ENCODE results near the gene PTPN3. TPM values are rescaled to one million over a fixed set of nuclear protein-coding genes. Genes with fewer than 3 reads are reported as not detected.

The PTPN3 gene
- total RNA-seq, 6 donors from 2014 or later: 10.2 to 26.2 (median 15.2) TPM

DNA sequence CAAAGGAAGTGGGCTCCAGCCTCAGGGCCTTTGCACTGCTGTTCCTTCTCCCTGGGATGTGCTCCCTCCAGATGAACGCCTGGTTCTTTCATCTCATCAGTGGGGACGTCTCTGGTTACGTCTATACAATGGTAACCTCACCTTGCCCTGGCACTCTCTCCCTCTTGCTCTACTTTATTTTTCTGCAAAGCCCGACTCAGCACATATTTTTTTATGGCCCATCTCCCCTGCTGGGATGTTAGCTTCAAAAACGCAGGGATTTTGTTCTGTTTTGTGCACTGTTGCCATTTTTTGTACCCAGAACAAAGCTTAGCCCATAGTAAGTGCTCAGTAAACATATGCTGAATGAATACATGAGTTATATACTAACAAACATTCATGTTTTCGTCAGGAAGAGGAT is 37.5 kb downstream of the PTPN3 start:
- peaks cover 0 to 6% (median 0%) of the 10 kb centered on the region in 4 donors for H3K4me1 ChIP-seq
- ATAC-seq (ENCODE audit: low FRiP score in 2 of 2) (no peak), DNase-seq (no peak)
- WGBS, 2 donors: 82 to 84% methylated on average over 6 of the region's 6 CpGs
- H3K27ac ChIP-seq: no peak overlapping the region
- peaks cover 0 to 4% (median 1%) of the 10 kb centered on the region in 4 donors for H3K36me3 ChIP-seq
- no peaks in the 10 kb centered on the region for H3K9me3 ChIP-seq
- no peaks in the 10 kb centered on the region for H3K27me3 ChIP-seq
- TF ChIP-seq POLR2A (IDR thresholded peaks at IDR 0.05) (no peak), EP300 (IDR thresholded peaks at IDR 0.05) (no peak), POLR2AphosphoS5 (IDR thresholded peaks at IDR 0.05) (no peak)
- TF ChIP-seq, protein P1, sequence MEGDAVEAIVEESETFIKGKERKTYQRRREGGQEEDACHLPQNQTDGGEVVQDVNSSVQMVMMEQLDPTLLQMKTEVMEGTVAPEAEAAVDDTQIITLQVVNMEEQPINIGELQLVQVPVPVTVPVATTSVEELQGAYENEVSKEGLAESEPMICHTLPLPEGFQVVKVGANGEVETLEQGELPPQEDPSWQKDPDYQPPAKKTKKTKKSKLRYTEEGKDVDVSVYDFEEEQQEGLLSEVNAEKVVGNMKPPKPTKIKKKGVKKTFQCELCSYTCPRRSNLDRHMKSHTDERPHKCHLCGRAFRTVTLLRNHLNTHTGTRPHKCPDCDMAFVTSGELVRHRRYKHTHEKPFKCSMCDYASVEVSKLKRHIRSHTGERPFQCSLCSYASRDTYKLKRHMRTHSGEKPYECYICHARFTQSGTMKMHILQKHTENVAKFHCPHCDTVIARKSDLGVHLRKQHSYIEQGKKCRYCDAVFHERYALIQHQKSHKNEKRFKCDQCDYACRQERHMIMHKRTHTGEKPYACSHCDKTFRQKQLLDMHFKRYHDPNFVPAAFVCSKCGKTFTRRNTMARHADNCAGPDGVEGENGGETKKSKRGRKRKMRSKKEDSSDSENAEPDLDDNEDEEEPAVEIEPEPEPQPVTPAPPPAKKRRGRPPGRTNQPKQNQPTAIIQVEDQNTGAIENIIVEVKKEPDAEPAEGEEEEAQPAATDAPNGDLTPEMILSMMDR (IDR thresholded peaks at IDR 0.05): no peak
- H3K4me3 ChIP-seq: no peak overlapping the region

DNA sequence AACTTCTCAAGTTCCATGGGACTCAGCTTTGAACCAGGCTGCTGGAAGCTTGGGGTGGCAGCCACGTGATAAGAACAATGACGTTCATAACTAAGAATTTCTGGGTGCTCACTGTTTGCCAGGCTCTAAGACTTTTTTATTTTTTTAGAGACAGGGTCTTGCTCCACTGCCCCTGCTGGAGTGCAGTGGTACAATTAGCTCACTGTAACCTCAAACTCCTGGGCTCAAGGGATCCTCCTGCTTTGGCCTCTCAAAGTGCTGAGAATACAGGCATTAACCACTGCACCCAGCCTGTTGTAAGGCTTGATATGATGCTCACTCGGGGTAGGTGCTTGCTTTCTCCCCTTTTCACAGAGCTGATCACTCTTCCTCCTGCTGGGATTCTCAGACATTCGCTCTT is 38.7 kb downstream of the PTPN3 start:
- TF ChIP-seq, protein P1 (IDR thresholded peaks at IDR 0.05): peak in 1 of 6 experiments; percentile 7
- TF ChIP-seq POLR2AphosphoS5 (IDR thresholded peaks at IDR 0.05) (no peak), EP300 (IDR thresholded peaks at IDR 0.05) (no peak)
- Histone ChIP-seq H3K4me1 (peaks cover 0 to 6% (median 0%) of the 10 kb centered on the region in 4 donors), H3K36me3 (peaks cover 0 to 5% (median 2%) of the 10 kb centered on the region in 4 donors), H3K27ac (no peak overlapping the region), H3K4me3 (no peak overlapping the region), H3K9me3 (no peaks in the 10 kb centered on the region), H3K27me3 (no peaks in the 10 kb centered on the region)
- no peak for ATAC-seq (ENCODE audit: low FRiP score in 2 of 2)
- WGBS, 2 donors: 55 to 88% methylated on average over 4 of the region's 4 CpGs
- DNase-seq: no peak

DNA sequence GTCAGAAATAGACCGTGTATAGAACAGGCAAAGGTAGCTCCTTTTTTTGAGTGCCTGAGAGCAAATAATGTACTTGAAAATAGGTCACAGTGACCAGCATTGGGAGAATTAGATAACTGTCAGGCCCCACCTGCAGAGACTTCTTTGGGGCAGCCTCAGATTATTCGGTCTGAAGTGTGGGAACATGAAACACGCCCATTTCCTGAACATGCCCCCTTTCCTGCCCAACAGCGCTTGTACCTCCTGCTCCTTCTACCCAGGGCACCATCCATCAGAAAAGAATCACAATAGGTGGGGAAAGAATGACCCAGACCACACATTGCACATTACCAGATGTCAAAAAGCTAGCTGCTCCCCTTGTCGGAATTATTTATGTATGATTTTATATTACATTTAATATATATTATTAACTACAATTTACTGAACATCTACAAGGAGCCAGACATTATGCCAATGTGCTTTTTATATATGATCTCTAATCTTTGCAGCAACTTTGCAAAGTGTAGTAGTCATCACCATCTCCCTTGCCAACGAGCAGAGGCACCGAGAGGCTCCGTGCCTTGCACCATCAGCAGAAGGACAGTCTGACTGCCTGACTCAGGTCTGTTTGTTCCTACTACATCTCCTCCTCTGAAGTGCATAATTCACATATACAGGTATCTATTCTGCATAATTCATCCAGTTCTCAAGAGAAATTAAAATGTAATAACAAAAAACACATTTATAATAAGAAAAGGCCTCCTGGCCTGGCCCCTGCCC is 39.5 kb downstream of the PTPN3 start:
- no peak for ATAC-seq (ENCODE audit: low FRiP score in 2 of 2)
- no peak for TF ChIP-seq POLR2AphosphoS5 (IDR thresholded peaks at IDR 0.05)
- H3K27ac ChIP-seq: no peak overlapping the region
- peaks cover 0 to 5% (median 2%) of the 10 kb centered on the region in 4 donors for H3K36me3 ChIP-seq
- no peak overlapping the region for H3K4me3 ChIP-seq
- no peak for DNase-seq
- H3K27me3 ChIP-seq: no peaks in the 10 kb centered on the region
- 60 to 61% methylated on average over 8 of the region's 8 CpGs for WGBS, 2 donors
- H3K4me1 ChIP-seq: no peaks in the 10 kb centered on the region
- H3K9me3 ChIP-seq: no peaks in the 10 kb centered on the region

DNA sequence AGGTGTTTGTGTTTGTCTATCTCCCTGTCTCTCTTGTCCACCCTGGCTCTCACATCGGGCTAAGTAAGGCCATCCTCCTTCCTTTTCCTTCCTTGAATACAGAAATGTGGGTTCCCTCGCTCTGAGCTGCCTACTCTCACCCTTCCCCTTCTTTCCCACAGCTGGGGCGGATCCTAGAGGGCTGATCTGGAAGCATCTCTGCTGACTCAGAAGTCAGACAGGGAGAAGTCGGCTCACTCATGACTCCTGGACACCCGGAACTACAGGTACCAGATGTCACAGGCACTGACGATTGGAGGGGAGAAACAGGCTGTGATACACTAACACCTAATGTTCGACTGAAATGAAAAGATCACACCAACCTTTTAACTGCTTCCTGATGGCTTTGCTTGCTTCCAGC is 41.3 kb downstream of the PTPN3 start:
- peaks cover 0 to 5% (median 0%) of the 10 kb centered on the region in 4 donors for H3K36me3 ChIP-seq
- ATAC-seq (ENCODE audit: low FRiP score in 2 of 2): no peak
- TF ChIP-seq, protein P1 (IDR thresholded peaks at IDR 0.05): no peak
- no peak overlapping the region for H3K27ac ChIP-seq
- H3K4me1 ChIP-seq: no peaks in the 10 kb centered on the region
- no peaks in the 10 kb centered on the region for H3K27me3 ChIP-seq
- no peaks in the 10 kb centered on the region for H3K9me3 ChIP-seq
- H3K4me3 ChIP-seq: no peak overlapping the region
- DNase-seq: no peak
- 78 to 86% methylated on average over 7 of the region's 7 CpGs for WGBS, 2 donors

DNA sequence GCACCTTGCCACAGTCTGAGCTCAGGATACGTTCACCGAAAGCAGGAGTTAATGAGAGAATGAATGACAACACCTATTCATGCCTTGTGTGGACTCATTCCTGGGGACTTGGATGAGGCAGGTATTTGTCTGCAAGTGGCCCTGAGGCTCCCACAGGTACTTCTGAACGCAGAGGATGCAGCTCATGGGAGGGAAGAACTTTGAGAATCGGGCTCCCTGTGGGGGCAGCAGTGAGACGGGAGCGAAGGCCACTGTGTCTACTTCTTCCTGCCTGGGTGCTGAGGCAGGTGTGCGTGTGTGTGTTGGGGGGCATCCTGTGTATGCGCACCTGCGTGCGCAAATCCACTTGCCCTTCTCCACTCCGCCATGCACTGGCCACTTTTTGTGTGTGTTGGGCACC is 42.2 kb downstream of the PTPN3 start:
- WGBS, 2 donors: 74% methylated on average over 11 of the region's 11 CpGs
- ATAC-seq (ENCODE audit: low FRiP score in 2 of 2) (no peak), DNase-seq (no peak)
- no peak for TF ChIP-seq POLR2AphosphoS5 (IDR thresholded peaks at IDR 0.05)
- no peak for TF ChIP-seq EP300 (IDR thresholded peaks at IDR 0.05)
- TF ChIP-seq POLR2A (IDR thresholded peaks at IDR 0.05): no peak
- TF ChIP-seq, protein P1 (IDR thresholded peaks at IDR 0.05): no peak
- no peaks in the 10 kb centered on the region for H3K4me1 ChIP-seq
- H3K9me3 ChIP-seq: no peaks in the 10 kb centered on the region
- H3K27ac ChIP-seq: no peak overlapping the region
- H3K27me3 ChIP-seq: no peaks in the 10 kb centered on the region
- H3K36me3 ChIP-seq: peaks cover 0 to 5% (median 0%) of the 10 kb centered on the region in 4 donors
- no peak overlapping the region for H3K4me3 ChIP-seq
